SIG-M5 treated with dmso at 0.1 percent for 504 hours (cell line): Measurements from ENCODE around the gene PBXIP1.

Experiments
- DNase-seq: peaks from one replicate; lab custom pipeline; 2025; ENCODE audit not compliant: unreplicated experiment; lab: John Stamatoyannopoulos, UW

Gene PBXIP1

DNA sequence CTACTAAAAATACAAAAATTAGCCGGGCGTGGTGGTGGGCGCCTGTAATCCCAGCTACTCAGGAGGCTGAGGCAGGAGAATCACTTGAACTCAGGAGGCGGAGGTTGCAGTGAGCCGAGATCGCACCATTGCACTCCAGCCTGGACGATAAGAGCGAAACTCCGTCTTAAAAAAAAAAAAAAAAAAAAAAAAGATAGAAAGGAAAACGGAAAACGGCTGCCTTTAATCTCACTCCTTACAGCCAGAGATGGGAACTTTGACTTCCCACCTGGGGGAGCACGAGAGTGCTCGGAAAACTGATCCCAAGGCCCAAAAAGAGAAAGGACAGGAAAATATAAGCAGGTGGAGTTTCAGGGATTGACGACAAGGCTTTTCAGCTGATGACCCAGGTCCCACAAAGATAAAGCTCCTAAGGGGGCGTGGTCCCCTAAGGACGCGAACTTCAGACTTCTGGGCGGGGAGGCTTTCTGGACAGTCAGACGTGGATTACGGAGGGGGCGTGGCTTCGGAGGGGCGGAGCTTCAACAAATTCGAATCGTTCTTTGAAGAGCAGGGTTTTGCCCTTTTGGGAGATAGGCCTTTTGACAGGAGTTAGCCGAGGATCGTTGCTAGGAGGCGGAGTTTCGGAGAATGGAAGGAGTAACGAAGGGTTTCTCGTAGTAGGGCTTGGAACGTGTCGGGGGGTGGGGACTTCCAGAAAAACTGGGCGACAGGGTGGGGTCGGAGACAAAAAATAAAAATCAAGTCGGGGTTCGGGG, 17.6 kb upstream of the PBXIP1 start:
- peak; percentile 99 for DNase-seq

DNA sequence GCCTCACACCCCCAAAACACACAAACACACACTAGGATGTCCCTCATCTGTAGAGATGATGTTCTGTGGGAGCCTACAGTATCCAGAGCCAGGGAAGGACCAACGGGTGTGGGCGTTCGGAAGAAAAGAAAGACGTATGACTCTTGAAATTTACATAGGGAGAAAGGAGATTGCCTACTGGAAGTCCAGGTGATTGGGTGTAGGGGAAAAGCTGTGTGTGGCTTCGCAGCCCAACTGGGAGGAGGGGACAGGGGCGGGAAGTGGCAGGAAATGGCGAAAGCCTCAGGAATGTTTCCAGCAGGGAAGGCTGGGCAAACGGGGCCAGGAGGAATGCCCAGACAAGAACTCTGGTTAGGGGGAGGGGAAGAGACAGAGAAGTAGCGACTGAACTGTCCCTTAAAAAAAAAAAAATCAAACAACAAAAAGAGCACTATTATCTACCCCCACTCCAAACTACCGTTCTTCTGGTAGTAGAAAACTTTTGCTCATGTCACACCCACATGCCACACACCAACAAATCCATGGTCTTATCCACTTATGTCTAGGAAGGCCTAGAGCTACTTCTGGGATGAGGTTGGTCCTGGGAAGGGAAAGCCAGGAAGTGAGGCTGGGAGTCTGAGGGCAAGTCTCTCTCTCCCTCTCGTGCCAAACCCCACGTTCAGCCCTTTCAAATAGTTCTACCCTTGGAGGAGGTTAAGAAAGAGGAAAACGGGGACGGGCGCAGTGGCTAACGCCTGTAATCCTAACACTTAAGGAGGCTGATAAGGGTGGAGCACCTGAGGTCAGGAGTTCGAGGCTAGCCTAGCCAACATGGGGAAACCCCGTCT, 16.8 kb upstream of the PBXIP1 start:
- DNase-seq = no peak

DNA sequence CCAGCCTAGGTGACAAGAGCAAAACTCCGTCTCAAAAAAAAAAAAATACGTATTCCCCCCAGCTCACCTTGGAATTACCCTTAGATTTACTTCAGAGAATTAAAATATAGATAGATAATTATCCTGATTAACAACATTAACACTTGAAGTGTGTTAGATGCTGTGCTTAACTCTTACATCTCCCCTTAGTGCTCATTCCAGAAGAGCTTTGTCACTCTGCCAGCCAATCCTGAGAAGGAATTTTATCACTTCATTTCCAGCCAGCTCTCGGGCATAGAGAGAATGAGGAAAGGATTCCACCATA, 16.3 kb upstream of the PBXIP1 start:
- no peak for DNase-seq

DNA sequence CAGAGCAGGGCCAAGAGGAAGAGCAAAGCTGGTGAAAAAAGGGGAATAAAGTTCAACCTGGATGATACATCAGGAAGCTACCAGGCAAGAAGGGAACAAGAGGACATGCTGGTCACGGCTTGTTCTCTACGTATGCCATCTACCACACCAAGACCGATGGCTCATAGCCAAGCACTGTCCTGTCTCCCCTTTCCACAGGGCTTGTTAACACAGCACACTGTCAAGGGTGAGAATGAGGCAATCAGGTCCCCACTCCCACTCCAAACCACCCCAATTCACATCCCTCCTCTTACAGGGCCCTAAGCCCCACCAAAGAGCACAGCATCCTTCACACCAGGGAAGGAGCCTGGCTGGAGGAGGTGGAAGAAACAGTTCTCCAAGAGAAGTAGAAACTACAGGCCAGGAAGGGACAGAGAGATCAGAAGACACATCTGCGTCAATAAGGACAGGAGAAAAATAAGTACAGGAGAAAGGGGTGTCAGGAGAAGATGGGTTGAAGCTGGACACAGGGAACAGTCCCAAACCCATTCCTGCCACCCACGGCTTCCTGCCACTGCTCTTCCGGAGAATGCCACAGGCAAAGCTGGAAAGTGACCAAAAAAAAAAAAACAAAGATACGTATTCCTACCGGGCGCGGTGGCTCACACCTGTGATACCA, 15.6 kb upstream of the PBXIP1 start:
- no peak for DNase-seq

DNA sequence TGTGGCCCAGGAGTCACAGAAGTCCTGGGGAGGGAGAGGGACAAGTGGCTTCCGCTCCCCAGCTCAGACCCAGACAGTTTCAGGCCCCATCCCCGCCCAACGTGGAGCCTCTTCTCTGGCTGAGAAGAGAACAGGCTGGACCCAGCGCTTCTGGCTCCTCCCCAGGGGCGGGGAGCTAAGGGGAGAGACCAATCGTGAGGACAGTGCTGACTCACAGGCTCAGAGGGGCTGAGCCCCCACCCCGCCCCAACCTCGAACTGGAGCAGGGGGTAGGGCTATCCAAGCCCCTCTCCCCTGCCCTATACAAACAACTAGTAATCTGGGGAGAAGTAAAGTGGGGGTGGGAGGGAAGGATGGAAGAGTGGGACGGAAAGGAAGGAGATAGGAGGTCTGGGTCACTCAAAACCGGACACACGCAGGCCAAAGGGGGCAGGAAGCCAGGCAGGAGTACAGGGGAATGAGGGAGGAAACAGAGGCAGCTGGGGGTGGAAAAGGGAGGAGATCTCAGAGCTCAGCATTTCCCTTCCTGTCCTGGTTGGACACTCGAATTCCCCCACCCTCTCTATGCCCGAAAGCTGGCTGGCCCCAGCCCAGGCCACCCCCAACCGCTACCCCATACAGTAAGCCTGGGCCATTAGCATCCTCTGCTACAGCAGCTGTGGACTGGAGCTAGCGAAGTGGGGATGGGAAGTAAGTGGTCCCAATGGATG, 14.9 kb upstream of the PBXIP1 start, which contains the start of gene SHC1:
SHC1 (minus strand) TSS at position 117 of the 710 bp plus-strand sequence. CDS start 221 bp downstream, outside the sequence.
- DNase-seq = peak; percentile 77

DNA sequence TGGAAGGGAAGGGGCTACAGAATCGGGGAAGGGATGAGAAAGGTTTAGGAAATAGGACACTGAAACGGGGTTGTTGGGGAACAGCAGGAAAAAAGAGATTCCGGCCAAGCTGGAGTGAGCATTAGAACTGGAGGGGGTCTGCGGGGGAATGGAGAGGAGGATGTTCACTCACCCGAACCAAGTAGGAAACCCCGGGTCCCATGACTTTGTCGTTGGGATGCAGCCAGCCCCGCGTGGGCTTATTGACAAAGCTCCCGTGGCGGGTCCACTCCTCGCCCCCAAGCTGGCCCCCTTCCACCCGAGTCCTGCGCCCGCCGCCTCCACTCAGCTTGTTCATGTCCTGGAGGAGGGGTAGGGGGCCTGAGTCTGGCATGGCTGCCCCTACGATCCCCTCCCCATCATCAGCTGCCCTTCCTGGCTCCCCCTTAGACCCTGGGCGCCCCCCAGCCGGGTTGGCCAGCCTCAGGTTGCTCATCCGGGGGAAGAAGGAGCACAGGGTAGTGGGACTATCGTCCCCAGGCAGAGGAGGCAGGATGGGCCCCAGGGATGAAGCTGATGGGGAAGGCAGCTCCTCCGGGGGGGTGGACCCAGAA, 14.1 kb upstream of the PBXIP1 start:
- no peak for DNase-seq

DNA sequence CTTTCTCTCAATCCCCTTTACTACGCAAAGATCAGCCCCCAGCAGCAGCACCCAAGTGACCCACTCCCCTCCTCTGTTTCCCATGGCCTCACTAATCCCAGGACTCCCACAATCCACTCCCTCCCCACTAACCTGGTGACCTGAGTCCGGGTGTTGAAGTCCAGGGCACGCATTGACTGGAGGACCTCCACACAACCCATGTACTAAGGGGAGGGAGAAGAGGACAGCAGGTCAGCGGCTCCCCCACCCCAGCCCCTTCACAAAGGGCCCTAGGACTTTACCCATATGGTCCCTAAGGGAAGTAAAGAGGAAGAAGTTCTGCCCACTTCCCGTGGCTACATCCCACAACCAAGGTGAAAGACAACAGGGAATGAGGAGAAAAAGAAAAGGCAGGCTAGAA, 13.3 kb upstream of the PBXIP1 start:
- DNase-seq = no peak

DNA sequence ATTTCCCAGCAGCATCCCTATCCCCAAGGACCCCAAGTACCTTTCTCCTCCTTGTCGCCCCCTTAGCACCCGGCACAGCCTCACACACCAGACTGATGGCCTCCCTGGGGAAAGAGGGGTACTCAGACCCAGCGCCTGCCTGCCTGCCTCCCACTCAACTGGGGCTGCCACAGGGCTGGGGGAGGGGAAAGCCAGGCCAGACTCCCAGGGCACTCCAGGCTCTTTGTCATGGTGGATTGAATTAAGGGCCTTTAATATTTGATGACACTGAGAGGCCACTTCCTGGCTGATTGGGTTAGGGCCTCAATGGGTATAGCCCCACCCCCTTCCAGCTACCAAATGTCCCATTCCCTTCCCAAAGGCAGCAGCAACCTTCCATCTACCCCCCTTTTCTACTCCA, 12.8 kb upstream of the PBXIP1 start:
- no peak for DNase-seq

DNA sequence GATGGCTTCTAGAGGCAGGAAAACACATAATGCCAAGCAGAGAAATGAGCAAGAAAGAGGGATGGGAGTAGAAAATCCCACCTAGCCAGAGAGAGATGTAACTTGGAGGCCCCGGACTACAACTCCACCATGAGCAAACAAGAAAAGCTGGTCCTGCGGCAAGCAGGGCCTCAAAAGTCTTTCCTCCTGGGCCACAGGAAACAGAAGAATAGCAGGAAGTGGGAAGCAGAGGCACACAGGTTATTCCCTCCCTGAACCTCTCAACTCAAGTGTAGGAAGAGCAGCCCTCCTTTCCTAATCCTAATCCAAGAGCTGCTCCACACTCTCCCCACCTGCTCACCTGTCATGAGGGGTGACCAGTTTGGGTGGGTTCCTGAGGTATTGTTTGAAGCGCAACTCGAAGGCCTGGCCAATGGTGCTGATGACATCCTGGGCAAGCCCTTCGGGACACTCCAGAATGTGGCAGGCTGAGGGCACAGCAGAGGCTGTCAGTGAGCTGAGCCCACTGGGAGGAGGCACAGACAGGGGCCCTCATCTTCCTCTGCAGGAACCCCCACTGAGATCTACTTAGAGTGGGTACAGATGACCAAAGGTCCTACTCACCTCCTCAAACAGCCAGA, 11.5 kb upstream of the PBXIP1 start:
- no peak for DNase-seq

DNA sequence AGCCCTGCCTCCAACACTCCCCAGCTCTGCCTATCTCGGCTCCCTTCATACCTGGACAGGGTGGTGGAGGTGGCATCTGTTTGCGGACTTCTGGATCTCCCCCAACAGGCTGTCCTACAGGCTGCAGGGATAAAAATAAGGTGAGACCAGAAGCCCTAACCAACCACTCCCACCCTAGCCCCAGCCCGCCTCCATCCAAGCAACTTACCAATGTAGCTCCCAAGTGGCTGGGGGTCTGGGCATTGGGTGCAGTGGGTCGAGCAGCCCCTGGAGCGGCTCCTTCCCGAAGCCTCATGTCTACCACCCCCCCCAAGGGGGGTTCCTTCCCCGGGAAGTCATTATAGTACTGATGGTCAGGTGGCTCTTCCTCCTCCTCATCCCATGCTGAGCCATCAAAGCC, 10.2 kb upstream of the PBXIP1 start:
- no peak for DNase-seq

DNA sequence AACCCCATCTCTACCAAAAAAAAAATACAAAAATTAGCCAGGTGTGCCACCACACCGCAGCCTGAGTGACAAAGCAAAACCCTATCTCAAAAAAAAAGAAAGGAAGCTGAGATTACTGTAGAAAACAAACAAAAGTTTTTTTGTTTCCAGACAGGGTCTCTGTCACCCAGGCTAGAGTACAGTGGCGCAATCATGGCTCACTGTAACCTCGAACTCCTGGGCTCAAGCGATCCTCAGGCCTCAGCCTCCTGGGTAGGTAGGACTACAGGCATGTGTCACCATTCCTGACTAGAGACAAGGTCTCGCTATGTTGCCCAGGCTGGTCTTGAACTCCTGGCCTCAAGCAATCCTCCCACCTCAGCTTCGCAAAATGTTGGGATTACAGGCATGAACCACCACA, 8.5 kb upstream of the PBXIP1 start:
- no peak for DNase-seq

DNA sequence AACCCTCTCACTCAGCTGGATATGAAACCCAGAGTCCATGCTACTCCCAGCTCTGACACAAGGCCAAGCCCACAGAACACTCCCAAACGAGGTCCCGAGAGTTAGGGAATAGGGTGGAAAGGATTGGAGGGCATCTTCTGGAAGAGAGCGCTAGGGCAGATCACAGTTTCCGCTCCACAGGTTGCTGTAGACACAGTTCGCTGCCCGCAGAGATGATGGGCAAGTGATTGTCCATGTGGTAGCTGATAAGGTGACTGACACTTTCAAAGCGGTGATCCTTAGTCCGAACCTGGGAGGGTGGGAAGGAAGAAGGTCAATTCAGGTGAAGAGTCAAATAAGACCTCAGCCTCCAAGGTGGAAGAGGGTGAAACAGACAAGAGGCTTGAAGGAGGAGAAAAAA, 7.7 kb upstream of the PBXIP1 start:
- DNase-seq = no peak

DNA sequence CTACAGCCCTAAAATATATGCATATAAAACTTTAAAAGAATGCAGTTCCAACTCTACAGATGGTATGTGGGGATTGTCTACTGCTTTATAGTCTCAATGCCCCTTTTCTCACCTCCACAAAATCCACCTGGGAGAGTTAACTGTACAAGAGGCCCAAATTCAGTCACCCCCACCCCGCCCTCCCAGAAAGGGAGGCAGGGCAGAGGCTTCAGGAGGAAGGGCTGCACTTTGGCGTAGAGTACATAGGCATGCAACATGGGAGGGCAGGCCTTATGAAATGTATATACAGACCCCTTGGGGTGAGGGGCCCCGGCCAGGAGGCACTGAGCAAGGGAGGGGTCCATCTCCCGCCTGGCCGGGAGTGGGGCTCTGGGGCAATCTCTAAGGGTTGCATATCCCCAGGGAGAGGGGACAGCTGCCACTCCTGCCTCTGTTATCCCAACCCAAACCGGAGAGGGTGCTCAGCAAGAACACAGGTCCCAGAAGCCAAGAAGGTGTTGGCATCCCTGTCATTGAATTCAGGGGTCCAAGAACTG, 7.0 kb upstream of the PBXIP1 start:
- DNase-seq = no peak

DNA sequence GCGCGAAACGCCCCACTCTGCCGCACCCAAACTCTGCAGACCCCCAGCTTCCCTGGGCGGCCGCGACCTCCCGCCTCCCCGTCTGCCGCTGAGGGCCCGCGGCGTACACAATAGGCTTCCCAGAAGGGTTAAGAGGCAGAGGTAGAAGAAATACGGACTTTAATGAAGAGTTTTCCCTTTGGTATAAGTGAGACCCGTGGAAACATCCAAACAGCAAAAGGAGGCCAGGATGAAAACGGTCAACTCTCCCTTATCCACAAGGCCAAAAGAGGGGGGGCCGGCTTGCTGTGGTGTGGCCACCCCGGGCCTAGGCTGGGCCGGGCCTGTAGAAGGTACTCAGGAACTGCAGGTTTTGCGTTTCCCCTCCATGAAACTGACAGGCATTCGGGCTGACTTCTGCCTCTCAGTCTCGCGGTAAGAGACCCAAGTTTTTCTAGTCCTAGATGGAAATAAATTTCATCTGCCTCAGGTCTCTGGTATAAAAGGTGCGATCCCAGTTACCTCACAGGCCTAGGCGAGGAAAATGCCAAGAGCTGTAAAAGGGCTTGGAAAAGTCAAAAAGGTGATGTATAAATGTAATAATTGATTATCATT, 6.4 kb upstream of the PBXIP1 start:
- no peak for DNase-seq

DNA sequence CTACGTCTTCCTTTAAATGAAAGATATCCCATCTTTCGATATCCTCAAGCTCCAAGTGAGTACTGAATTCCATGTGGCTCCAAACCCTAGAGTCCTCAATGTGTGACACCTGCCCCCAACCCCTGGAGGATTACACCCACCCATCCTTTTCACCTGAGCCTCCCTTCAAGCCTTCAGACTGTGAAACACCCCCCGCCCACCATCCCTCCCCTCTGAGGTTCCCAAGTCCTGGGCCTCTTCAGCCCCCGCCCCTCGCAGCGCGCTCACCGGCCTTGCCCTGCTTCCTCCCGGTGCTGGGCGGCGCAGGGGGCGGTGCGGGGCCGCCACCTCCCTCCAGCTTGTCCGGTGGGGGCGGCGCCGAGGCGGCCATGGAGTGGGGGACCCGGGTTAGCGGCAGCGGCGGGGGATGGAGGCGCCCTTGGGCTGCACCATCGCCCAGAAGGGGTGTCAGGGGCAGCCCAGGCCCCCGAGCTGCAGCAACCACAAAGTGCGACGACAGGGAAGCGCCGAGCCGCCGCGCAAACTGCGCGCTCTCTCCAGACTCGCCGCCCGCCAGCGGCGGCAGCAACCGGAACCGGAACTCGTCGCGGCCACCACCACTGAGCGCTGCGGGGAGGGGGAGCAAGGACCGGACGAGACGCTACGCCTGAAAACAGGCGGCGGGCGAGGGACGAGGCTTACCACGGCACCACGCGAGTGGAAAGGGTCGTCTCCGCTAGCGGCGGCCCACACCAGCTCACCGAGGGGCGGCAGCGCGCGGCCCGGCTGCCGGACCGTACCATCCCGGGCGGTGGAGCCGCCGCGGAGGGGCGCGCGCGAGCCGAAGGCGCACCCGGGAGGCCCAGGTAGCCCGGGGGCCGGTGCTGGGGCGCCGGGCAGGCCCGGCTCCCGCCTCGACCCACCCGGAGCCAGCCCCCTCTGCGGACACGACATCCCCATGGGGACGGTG, 5.6 kb upstream of the PBXIP1 start, which contains the start of gene PYGO2:
PYGO2 (minus strand) TSS at position 576 of the 949 bp plus-strand sequence; CDS start at position 370, 206 bp downstream.
- DNase-seq = peak; percentile 81

DNA sequence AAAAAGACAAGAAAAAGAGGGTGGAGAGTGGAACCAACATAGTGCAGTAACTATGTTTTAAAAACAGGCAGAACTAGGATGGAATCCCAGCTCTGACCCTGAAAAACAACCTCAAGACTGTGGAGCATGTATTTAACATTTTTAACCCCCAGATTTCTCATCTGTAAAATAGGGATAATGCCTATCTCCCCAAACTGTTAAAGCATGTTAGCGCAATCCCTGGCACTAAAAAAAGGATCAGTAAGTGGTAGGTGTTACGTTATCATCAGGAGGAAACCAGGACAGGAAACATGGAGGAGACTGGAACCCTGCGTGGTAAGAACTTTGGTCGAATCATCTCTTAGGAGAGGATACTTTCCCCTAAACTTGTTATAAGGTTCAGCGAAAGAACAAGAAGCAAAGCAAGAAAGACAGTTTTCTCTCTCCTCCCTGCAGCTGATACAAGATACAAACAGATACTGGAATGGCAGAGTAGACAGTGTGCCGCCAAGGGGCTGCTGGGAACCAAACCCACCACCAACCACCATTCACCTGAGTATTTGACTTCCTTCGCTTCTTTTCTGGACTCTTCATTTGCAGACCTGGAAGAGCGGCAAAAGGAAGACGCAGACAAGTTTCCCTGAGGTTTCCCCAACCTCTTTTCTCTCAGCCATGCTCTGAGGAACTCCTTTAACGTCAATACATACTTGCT, 4.7 kb upstream of the PBXIP1 start:
- peak; percentile 55 for DNase-seq

DNA sequence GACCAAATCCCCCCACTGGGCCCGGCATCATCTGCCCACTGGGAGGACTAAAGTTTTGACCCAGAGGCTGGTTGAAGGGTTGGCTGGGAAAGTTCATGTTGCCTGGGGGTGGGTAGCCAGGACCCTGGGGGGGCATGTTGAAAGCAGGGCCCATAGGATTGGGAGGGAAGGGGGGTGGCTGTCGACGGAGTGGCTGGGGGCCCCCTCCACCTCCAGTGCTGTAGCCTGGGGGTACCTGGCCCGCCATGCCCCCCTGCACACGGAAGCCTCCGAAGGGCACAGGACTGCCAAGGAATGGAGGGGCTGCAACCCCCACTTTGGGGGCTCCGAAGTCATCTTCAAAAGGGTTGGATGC, 3.5 kb upstream of the PBXIP1 start:
- no peak for DNase-seq
